ENCODE data around the gene STXBP3. TPM values are rescaled to one million over a fixed set of nuclear protein-coding genes. Genes with fewer than 3 reads are reported as not detected.

Gene STXBP3
- polyA plus RNA-seq, 1 donor from 2014 or later, result 29.6 TPM

- Histone ChIP-seq H3K4me2 (ENCODE audit: low read length) (no peak overlapping the region), H3K36me3 (ENCODE audit: insufficient read depth, low read length) (no peaks in the 10 kb centered on the region), H2AFZ (ENCODE audit: low read depth, low read length) (no peak overlapping the region), H3K4me3 (ENCODE audit: low read length) (no peak overlapping the region), H4K20me1 (ENCODE audit: insufficient read depth) (no peaks in the 10 kb centered on the region), H3K27ac (ENCODE audit: low read length) (peak overlapping the region; percentile 34), H3K27me3 (ENCODE audit: insufficient read depth, low read depth, low read length) (no peaks in the 10 kb centered on the region), H3K9me3 (ENCODE audit: low read length) (no peaks in the 10 kb centered on the region), H3F3A (ENCODE audit: insufficient read depth, low read length, poor library complexity, severe bottlenecking) (no peaks in the 10 kb centered on the region), H3K9me2 (ENCODE audit: insufficient read depth, low read length) (no peaks in the 10 kb centered on the region), H3K9ac (ENCODE audit: low read length) (no peak overlapping the region), H3K79me2 (replicated peaks; ENCODE audit: insufficient read depth, low read length) (no peaks in the 10 kb centered on the region)
- TF ChIP-seq CTCF (IDR thresholded peaks at IDR 0.05; ENCODE audit: poor library complexity, severe bottlenecking) (no peak), POLR2AphosphoS5 (IDR thresholded peaks at IDR 0.05) (peak; percentile 69), EP300 (conservative IDR thresholded peaks at IDR 0.05; ENCODE audit: poor library complexity, severe bottlenecking) (peak; percentile 70), REST (IDR thresholded peaks at IDR 0.05; ENCODE audit: borderline replicate concordance) (peak; percentile 61)
Observed at GRCh38 chr1:108729481-108729880, 17.0 kb upstream of the STXBP3 start.

- no peak overlapping the region for H2AFZ ChIP-seq (ENCODE audit: low read depth, low read length)
- no peak overlapping the region for H3K4me3 ChIP-seq (ENCODE audit: low read length)
- no peak overlapping the region for H3K27ac ChIP-seq (ENCODE audit: low read length)
- no peaks in the 10 kb centered on the region for H3K9me3 ChIP-seq (ENCODE audit: low read length)
- H3K9ac ChIP-seq (ENCODE audit: low read length), result no peak overlapping the region
- no peaks in the 10 kb centered on the region for H3K36me3 ChIP-seq (ENCODE audit: insufficient read depth, low read length)
- no peaks in the 10 kb centered on the region for H3K27me3 ChIP-seq (ENCODE audit: insufficient read depth, low read depth, low read length)
- no peak overlapping the region for H3K4me2 ChIP-seq (ENCODE audit: low read length)
- no peak for TF ChIP-seq MXI1 (conservative IDR thresholded peaks at IDR 0.05; ENCODE audit: poor library complexity, severe bottlenecking)
- TF ChIP-seq EP300 (conservative IDR thresholded peaks at IDR 0.05; ENCODE audit: poor library complexity, severe bottlenecking), result no peak
- no peak for TF ChIP-seq SMC3 (conservative IDR thresholded peaks at IDR 0.05; ENCODE audit: poor library complexity)
- TF ChIP-seq EZH2 (IDR thresholded peaks at IDR 0.05; ENCODE audit: borderline replicate concordance, insufficient read depth, low read length, poor library complexity, severe bottlenecking), result no peak
- TF ChIP-seq CTCF (IDR thresholded peaks at IDR 0.05; ENCODE audit: poor library complexity, severe bottlenecking), result no peak
- TF ChIP-seq REST (IDR thresholded peaks at IDR 0.05; ENCODE audit: borderline replicate concordance), result no peak
- no peak for TF ChIP-seq RAD21 (conservative IDR thresholded peaks at IDR 0.05)
- TF ChIP-seq TAF1 (IDR thresholded peaks at IDR 0.05; ENCODE audit: low read depth), result no peak
- no peak for TF ChIP-seq POLR2AphosphoS5 (IDR thresholded peaks at IDR 0.05)
- H3K79me2 ChIP-seq (replicated peaks; ENCODE audit: insufficient read depth, low read length), result no peaks in the 10 kb centered on the region
- H3K9me2 ChIP-seq (ENCODE audit: insufficient read depth, low read length), result no peaks in the 10 kb centered on the region
- H3F3A ChIP-seq (ENCODE audit: insufficient read depth, low read length, poor library complexity, severe bottlenecking), result no peaks in the 10 kb centered on the region
- no peaks in the 10 kb centered on the region for H4K20me1 ChIP-seq (ENCODE audit: insufficient read depth)
Observed at GRCh38 chr1:108732398-108732797, 14.1 kb upstream of the STXBP3 start.

Data from neural cell (in vitro differentiated cells).